PFSK-1 (cell line): ENCODE measurements around the gene MATN1.

Experiments used
- FOXP2 ChIP-seq: optimal IDR thresholded peaks from 2 replicates; pipeline ENCODE3; 2011; ENCODE audit warnings: borderline replicate concordance, control low read depth, inconsistent platforms; ENCODE audit not compliant: insufficient read depth; ENCODE audit errors: extremely low read length, extremely low read depth
- POLR2AphosphoS5 ChIP-seq: IDR thresholded peaks from 2 replicates; pipeline ENCODE4 v1.6.1; 2012; ENCODE audit warnings: low read depth, mild to moderate bottlenecking, control low read depth, low read length, moderate library complexity
- REST ChIP-seq, 2 experiments: IDR thresholded peaks; 2 replicates each; pipeline versions ENCODE4 v1.6.1 to v1.8.0; 2011 to 2012; ENCODE audit warnings: low read depth in 2 of 2, low read length in 2 of 2, control low read depth in 1 of 2, inconsistent platforms in 1 of 2, mild to moderate bottlenecking in 1 of 2, moderate library complexity in 1 of 2; ENCODE audit not compliant: insufficient read depth in 1 of 2
- SIN3A ChIP-seq: IDR thresholded peaks from 2 replicates; pipeline ENCODE4 v1.6.1; 2012; ENCODE audit warnings: mild to moderate bottlenecking, low read length, moderate library complexity, borderline replicate concordance; ENCODE audit not compliant: insufficient read depth
- TAF1 ChIP-seq: IDR thresholded peaks from 2 replicates; pipeline ENCODE4 v1.6.1; 2012; ENCODE audit warnings: low read length, control low read depth, borderline replicate concordance; ENCODE audit not compliant: insufficient read depth

Gene MATN1

GRCh38 chr1:30670240-30671060, 52.9 kb downstream of the MATN1 start:
- TF ChIP-seq FOXP2 (no peak), POLR2AphosphoS5 (no peak), SIN3A (no peak), REST (IDR thresholded peaks at IDR 0.05; ENCODE audit: insufficient read depth in 1 of 2, low read depth in 2 of 2, low read length in 2 of 2) (no peak), TAF1 (no peak)

- no peak for TF ChIP-seq POLR2AphosphoS5
- TF ChIP-seq REST (IDR thresholded peaks at IDR 0.05; ENCODE audit: insufficient read depth in 1 of 2, low read depth in 2 of 2, low read length in 2 of 2): no peak
- no peak for TF ChIP-seq FOXP2
- TF ChIP-seq SIN3A: no peak
- no peak for TF ChIP-seq TAF1
Observed at GRCh38 chr1:30668546-30669327, 54.6 kb downstream of the MATN1 start.

- TF ChIP-seq POLR2AphosphoS5 (no peak), TAF1 (no peak), REST (IDR thresholded peaks at IDR 0.05; ENCODE audit: insufficient read depth in 1 of 2, low read depth in 2 of 2, low read length in 2 of 2) (no peak), FOXP2 (no peak), SIN3A (no peak)
Observed at GRCh38 chr1:30668024-30668423, 55.4 kb downstream of the MATN1 start.

GRCh38 chr1:30666756-30667273, 56.6 kb downstream of the MATN1 start:
- TF ChIP-seq POLR2AphosphoS5 (no peak), SIN3A (no peak), FOXP2 (no peak), TAF1 (no peak), REST (IDR thresholded peaks at IDR 0.05; ENCODE audit: insufficient read depth in 1 of 2, low read depth in 2 of 2, low read length in 2 of 2) (no peak)
